Ishikawa (cell line): ENCODE data around the gene RPS3.

Experiments used
- CEBPB ChIP-seq: IDR thresholded peaks from 2 replicates; pipeline ENCODE4 v1.6.1; 2012
- CREB1 ChIP-seq: IDR thresholded peaks from 2 replicates; pipeline ENCODE4 v1.6.1; 2012; ENCODE audit warnings: low read depth
- EGR1 ChIP-seq: IDR thresholded peaks from 2 replicates; pipeline ENCODE4 v1.6.1; 2012
- EP300 ChIP-seq: IDR thresholded peaks from 2 replicates; pipeline ENCODE4 v1.6.1; 2012; ENCODE audit warnings: borderline replicate concordance
- FOXM1 ChIP-seq: IDR thresholded peaks from 2 replicates; pipeline ENCODE4 v1.6.1; 2012; ENCODE audit warnings: low read depth, borderline replicate concordance
- NFIC ChIP-seq: IDR thresholded peaks from 2 replicates; pipeline ENCODE4 v1.6.1; 2012
- RAD21 ChIP-seq: IDR thresholded peaks from 2 replicates; pipeline ENCODE4 v1.6.1; 2012; ENCODE audit warnings: low read depth
- TAF1 ChIP-seq: IDR thresholded peaks from 2 replicates; pipeline ENCODE4 v1.6.1; 2012; ENCODE audit warnings: low read depth, mild to moderate bottlenecking
- TCF12 ChIP-seq: IDR thresholded peaks from 2 replicates; pipeline ENCODE4 v1.6.1; 2012; ENCODE audit warnings: low read depth
- TEAD4 ChIP-seq: IDR thresholded peaks from 2 replicates; pipeline ENCODE4 v1.6.1; 2012
- YY1 ChIP-seq: IDR thresholded peaks from 2 replicates; pipeline ENCODE4 v1.6.1; 2012; ENCODE audit warnings: low read depth
- ZBTB7A ChIP-seq: IDR thresholded peaks from 2 replicates; pipeline ENCODE4 v1.6.1; 2012; ENCODE audit warnings: low read depth
- TF ChIP-seq, protein P1 (sequence below): IDR thresholded peaks from 2 replicates; pipeline ENCODE4 v1.6.1; 2012
- TF ChIP-seq, protein P2 (sequence below): IDR thresholded peaks from 2 replicates; pipeline ENCODE4 v1.6.1; 2012; ENCODE audit warnings: low read depth, mild to moderate bottlenecking
- TF ChIP-seq, protein P3 (sequence below): IDR thresholded peaks from 2 replicates; pipeline ENCODE4 v1.6.1; 2012

RPS3 gene

DNA sequence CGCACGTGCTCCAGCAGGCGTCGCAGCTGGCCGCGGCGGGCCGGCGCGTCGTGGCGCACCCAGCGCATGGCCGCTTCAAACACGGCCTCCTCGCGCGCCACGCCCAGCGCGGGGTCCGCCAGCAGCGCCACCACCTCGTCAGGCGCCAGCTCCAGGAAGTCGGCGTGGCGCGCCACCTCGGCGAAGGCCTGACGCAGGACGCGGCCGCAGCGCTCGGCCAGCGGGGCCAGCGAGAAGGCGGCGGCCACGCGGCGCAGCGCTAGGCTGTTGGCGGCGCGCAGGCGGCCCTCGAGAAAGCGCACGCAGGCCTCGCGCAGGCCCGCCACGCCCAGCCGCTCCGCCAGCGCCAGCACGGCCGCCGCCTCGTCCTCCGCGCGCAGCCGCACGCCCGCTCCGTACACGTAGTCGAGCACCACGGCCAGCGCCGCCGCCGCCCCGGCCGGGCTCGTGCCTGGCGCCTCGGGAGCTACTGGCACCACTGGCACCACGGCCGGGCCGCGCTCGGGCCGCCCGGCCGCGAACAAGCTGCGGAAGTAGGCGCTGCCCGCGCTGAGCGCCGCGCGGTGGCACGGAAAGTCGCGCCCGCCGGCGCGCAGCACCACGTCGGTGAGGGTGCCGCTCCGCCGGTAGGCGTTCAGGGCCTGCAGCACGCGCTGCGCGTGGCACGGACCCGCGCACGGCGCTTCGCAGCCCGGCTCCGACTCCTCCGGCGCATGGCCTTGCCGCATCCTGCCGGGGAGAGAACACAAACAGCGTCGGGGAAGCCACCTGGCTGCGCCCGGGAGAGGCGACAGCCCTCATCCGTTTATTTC, 30.8 kb downstream of the RPS3 start:
- TF ChIP-seq, protein P1, sequence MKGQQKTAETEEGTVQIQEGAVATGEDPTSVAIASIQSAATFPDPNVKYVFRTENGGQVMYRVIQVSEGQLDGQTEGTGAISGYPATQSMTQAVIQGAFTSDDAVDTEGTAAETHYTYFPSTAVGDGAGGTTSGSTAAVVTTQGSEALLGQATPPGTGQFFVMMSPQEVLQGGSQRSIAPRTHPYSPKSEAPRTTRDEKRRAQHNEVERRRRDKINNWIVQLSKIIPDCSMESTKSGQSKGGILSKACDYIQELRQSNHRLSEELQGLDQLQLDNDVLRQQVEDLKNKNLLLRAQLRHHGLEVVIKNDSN: peak; percentile 18; the same call in 1 of the 2 replicates
- TF ChIP-seq TEAD4 (peak; percentile 9; the same call in 1 of the 2 replicates), TAF1 (no peak), NFIC (no peak), RAD21 (no peak), CEBPB (no peak), EGR1 (no peak), TCF12 (no peak), FOXM1 (no peak), EP300 (no peak), CREB1 (no peak), ZBTB7A (no peak), YY1 (no peak)
- TF ChIP-seq, protein P2, sequence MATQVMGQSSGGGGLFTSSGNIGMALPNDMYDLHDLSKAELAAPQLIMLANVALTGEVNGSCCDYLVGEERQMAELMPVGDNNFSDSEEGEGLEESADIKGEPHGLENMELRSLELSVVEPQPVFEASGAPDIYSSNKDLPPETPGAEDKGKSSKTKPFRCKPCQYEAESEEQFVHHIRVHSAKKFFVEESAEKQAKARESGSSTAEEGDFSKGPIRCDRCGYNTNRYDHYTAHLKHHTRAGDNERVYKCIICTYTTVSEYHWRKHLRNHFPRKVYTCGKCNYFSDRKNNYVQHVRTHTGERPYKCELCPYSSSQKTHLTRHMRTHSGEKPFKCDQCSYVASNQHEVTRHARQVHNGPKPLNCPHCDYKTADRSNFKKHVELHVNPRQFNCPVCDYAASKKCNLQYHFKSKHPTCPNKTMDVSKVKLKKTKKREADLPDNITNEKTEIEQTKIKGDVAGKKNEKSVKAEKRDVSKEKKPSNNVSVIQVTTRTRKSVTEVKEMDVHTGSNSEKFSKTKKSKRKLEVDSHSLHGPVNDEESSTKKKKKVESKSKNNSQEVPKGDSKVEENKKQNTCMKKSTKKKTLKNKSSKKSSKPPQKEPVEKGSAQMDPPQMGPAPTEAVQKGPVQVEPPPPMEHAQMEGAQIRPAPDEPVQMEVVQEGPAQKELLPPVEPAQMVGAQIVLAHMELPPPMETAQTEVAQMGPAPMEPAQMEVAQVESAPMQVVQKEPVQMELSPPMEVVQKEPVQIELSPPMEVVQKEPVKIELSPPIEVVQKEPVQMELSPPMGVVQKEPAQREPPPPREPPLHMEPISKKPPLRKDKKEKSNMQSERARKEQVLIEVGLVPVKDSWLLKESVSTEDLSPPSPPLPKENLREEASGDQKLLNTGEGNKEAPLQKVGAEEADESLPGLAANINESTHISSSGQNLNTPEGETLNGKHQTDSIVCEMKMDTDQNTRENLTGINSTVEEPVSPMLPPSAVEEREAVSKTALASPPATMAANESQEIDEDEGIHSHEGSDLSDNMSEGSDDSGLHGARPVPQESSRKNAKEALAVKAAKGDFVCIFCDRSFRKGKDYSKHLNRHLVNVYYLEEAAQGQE: peak; percentile 74
- TF ChIP-seq, protein P3, sequence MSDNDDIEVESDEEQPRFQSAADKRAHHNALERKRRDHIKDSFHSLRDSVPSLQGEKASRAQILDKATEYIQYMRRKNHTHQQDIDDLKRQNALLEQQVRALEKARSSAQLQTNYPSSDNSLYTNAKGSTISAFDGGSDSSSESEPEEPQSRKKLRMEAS: peak; percentile 86

DNA sequence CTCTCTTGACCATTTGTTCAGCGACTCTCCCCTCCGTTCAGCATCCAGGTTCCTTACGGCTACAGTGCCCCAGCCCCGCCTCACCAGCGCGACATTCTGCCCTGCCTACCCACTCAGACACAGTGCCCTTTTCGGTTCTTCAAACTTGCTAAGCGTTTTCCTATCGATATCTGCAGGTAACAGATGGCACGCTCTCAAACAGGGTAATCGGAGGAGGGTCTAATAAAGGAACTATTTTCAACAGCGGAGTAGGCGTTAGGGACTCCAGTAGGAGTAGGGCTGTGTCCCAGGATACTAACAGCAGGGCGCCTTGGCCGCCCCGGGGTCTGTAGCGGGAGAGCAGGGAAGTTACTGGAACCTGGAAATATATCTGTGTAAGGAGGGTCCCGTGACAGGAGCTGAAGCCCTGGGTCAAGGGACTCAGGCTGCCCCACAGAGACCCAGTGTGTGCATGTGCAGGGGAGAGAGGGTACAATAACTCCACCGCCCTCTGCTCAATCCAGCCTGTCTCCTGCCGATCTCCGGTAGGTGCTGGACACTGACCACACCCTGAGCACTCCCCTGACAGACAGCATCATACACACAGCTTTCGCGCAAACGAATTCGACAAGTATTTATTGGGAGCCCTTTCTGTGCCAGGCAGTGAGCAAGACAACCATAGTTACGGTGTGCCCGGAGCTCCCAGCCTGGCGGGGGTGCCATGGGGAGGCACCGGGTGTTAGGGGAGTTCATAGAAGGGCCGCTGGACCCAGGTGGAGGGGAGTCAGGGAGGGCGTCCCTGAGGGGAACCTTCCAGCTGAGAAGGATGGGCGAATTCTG, 31.6 kb downstream of the RPS3 start:
- TF ChIP-seq RAD21 (no peak), EGR1 (no peak), CREB1 (no peak), FOXM1 (no peak), ZBTB7A (no peak; the same call in 1 of the 2 replicates)

DNA sequence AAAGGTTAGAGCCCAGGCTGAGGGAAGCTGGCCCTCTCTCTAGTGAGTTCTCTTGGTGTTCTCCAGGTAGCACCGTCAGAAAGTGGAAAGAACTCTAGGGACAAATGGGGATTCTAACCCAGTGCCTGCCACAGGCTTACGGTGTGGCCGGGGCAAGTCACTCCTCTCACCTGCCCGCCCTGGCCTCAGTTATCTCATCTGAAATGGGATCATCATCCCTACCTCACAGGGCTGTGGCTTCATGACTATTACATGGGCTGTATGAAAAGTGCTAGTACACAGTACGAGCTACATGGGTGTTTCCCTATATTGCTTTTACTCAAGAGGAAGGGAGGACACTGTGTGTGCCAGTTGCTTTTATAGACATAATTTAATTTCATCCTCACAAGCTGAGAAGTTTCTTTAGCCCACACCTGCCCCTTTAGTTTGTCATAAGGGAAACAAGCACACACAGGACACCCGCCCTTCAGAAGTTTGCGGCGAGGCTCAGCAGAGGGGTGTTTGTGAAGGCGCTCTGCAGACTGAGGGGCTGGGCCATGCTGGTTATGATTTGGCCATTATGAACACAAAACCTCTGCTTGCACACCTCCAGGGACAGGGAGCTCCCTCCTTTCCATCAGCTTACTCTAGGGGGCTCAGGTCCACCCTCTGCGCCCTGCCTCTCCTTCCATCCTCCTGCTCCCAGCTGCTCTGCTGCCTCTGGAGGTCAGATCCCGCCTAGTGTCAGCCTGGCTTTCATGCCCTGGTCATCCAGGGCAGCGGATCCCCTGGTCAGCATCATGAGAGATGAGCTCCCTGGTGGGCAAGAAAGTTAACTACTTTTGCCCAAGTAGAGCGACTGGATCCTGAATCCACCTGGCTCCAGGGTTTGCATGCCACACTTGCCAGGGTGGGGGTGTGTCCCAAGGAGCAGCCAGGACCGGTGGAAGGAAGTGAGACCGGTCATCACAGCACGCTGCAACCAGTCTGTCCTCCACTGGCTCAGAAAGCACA, 32.5 kb downstream of the RPS3 start:
- TF ChIP-seq TAF1 (no peak), EP300 (no peak), YY1 (no peak), EGR1 (no peak), CREB1 (no peak), ZBTB7A (no peak), RAD21 (no peak), CEBPB (no peak), NFIC (no peak), FOXM1 (no peak), TCF12 (no peak), TEAD4 (no peak)
- TF ChIP-seq, protein P2: no peak
- TF ChIP-seq, protein P3: no peak
- TF ChIP-seq, protein P1: no peak

DNA sequence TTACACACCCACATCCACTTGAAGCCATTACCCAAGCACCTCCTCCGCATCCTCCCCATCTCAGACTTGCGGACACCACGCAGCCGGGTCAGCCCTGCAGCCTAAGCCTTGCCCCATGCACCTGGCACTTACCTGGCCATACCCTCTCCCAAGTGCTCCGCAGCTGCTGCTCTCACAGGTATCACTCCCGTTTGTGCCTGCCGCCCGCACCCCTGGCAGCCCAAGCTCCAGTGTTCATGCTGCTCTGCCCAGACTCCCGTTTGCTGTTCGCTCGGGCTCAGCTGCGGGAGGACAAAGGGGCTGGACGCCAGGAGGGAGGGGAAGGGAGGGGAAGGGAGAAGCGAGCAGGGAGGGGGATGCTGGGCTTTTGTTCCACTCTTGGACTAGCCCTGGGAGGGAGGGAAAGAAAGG, 33.6 kb downstream of the RPS3 start, which contains the start of gene KLHL35:
Gene KLHL35, minus strand, starts transcription at position 293 of the 411 bp plus-strand sequence. CDS start 2,574 bp downstream, outside the sequence.
- TF ChIP-seq, protein P2: no peak
- TF ChIP-seq EGR1: no peak
- no peak for TF ChIP-seq NFIC
- TF ChIP-seq, protein P3: no peak
- TF ChIP-seq, protein P1: no peak
- no peak for TF ChIP-seq ZBTB7A
- no peak for TF ChIP-seq TCF12
- TF ChIP-seq TAF1: no peak
- no peak for TF ChIP-seq EP300
- TF ChIP-seq YY1: no peak
- TF ChIP-seq CEBPB: no peak
